Panc1 (cell line): Measurements from ENCODE around the gene ASMT.

ENCODE experiments used
- SIN3A ChIP-seq: IDR thresholded peaks from 2 replicates; pipeline ENCODE4 v1.6.1; 2012; ENCODE audit warnings: low read depth, mild to moderate bottlenecking, low read length, moderate library complexity, borderline replicate concordance; ENCODE audit not compliant: insufficient read depth
- TCF7L2 ChIP-seq: IDR thresholded peaks from 2 replicates; pipeline ENCODE4 v1.6.1; 2011; ENCODE audit warnings: mild to moderate bottlenecking, low read depth, low read length, inconsistent platforms
- TF ChIP-seq, protein P1 (sequence below): fragments of 450-650 bp; IDR thresholded peaks from 2 replicates; pipeline ENCODE4 v1.5.1; 2017; ENCODE audit warnings: mild to moderate bottlenecking
- TF ChIP-seq, protein P2 (sequence below), 2 experiments: IDR thresholded peaks; 2 replicates each; pipeline ENCODE4 v1.6.1; 2011 to 2012; ENCODE audit warnings: low read depth in 2 of 2, control low read depth in 1 of 2, low read length in 1 of 2, mild to moderate bottlenecking in 1 of 2, moderate library complexity in 1 of 2; ENCODE audit not compliant: insufficient read depth in 1 of 2

DNA sequence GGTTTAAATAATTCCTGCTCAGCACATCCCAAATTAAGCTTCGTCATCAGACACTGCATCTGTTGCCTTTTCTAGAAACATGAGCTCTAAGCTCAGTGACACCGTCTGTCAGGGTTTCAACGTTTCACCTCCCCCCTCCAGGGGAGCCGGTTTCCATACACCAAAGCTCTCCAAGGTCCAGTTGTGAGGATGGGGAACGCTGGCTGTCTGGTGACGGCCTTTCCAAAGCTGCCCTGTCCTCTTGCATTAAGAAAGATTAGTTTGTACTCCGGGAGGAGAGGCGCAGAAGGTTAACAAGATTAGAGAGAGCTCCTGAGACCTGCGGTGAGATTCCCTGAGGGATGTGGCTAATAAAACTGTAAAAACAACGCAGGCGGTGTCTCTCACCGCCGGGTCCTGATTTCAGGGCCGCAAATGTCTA, 43.2 kb downstream of the ASMT start:
- TF ChIP-seq TCF7L2 (no peak), SIN3A (no peak)
- TF ChIP-seq, protein P1, sequence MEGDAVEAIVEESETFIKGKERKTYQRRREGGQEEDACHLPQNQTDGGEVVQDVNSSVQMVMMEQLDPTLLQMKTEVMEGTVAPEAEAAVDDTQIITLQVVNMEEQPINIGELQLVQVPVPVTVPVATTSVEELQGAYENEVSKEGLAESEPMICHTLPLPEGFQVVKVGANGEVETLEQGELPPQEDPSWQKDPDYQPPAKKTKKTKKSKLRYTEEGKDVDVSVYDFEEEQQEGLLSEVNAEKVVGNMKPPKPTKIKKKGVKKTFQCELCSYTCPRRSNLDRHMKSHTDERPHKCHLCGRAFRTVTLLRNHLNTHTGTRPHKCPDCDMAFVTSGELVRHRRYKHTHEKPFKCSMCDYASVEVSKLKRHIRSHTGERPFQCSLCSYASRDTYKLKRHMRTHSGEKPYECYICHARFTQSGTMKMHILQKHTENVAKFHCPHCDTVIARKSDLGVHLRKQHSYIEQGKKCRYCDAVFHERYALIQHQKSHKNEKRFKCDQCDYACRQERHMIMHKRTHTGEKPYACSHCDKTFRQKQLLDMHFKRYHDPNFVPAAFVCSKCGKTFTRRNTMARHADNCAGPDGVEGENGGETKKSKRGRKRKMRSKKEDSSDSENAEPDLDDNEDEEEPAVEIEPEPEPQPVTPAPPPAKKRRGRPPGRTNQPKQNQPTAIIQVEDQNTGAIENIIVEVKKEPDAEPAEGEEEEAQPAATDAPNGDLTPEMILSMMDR = no peak
- TF ChIP-seq, protein P2, sequence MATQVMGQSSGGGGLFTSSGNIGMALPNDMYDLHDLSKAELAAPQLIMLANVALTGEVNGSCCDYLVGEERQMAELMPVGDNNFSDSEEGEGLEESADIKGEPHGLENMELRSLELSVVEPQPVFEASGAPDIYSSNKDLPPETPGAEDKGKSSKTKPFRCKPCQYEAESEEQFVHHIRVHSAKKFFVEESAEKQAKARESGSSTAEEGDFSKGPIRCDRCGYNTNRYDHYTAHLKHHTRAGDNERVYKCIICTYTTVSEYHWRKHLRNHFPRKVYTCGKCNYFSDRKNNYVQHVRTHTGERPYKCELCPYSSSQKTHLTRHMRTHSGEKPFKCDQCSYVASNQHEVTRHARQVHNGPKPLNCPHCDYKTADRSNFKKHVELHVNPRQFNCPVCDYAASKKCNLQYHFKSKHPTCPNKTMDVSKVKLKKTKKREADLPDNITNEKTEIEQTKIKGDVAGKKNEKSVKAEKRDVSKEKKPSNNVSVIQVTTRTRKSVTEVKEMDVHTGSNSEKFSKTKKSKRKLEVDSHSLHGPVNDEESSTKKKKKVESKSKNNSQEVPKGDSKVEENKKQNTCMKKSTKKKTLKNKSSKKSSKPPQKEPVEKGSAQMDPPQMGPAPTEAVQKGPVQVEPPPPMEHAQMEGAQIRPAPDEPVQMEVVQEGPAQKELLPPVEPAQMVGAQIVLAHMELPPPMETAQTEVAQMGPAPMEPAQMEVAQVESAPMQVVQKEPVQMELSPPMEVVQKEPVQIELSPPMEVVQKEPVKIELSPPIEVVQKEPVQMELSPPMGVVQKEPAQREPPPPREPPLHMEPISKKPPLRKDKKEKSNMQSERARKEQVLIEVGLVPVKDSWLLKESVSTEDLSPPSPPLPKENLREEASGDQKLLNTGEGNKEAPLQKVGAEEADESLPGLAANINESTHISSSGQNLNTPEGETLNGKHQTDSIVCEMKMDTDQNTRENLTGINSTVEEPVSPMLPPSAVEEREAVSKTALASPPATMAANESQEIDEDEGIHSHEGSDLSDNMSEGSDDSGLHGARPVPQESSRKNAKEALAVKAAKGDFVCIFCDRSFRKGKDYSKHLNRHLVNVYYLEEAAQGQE (IDR thresholded peaks at IDR 0.05; ENCODE audit: insufficient read depth in 1 of 2, low read depth in 2 of 2, low read length in 1 of 2) = no peak
